Activated CD4-positive, alpha-beta memory T cell treated with anti-CD3 and anti-CD28 coated beads, Interleukin-2, amount 10 ng/mL, durations not matched to agents 7 days and 5 days (primary cell): ENCODE measurements around the gene EHF. TPM values are rescaled to one million over a fixed set of nuclear protein-coding genes. Genes with fewer than 3 reads are reported as not detected.

Experiments used
- CTCF ChIA-PET: fragments of 350-600 bp; sonication (Branson Sonifier 250); formaldehyde crosslinking; loops from one replicate; lab custom pipeline; 2021; ENCODE audit warnings: antibody characterized with exemption, inconsistent platforms; lab: Charles Lee
- POLR2A ChIA-PET: fragments of 350-600 bp; sonication (Branson Sonifier 250); formaldehyde crosslinking; loops from one replicate; lab custom pipeline; 2021; ENCODE audit warnings: antibody characterized with exemption; lab: Charles Lee
- DNase-seq: peaks from one replicate; pipeline ENCODE4 v3.0.0-alpha.2; 2020
- H3K27ac Mint-ChIP-seq: one replicate; pipeline ENCODE4 v1.8.0; 2021; ENCODE audit warnings: mild to moderate bottlenecking, mixed read lengths
- H3K27me3 Mint-ChIP-seq: one replicate; pipeline ENCODE4 v1.8.0; 2021; ENCODE audit warnings: mixed read lengths
- H3K36me3 Mint-ChIP-seq: one replicate; pipeline ENCODE4 v1.8.0; 2021; ENCODE audit warnings: low read depth, mixed read lengths
- H3K4me1 Mint-ChIP-seq: one replicate; pipeline ENCODE4 v1.8.0; 2021; ENCODE audit warnings: mixed read lengths
- H3K4me3 Mint-ChIP-seq: one replicate; pipeline ENCODE4 v1.8.0; 2021; ENCODE audit warnings: mild to moderate bottlenecking, mixed read lengths
- H3K9me3 Mint-ChIP-seq: one replicate; pipeline ENCODE4 v1.8.0; 2021; ENCODE audit warnings: mixed read lengths
- total RNA-seq, 2 experiments: library from RNA; stranded (reverse); gene quantifications; one replicate each; pipeline ENCODE4 v1.2.3, GENCODE V29; 2021

EHF gene
- total RNA-seq, 2 experiments from 2014 or later = not detected

GRCh38 chr11:34605481-34606325 is 15.2 kb upstream of the EHF start:
- H3K4me3 Mint-ChIP-seq = no peak overlapping the region
- H3K4me1 Mint-ChIP-seq = peaks cover 2% of the 10 kb centered on the region
- no peaks in the 10 kb centered on the region for H3K9me3 Mint-ChIP-seq
- DNase-seq = no peak
- POLR2A ChIA-PET = no interaction called here
- H3K27ac Mint-ChIP-seq = no peak overlapping the region
- peaks cover 15% of the 10 kb centered on the region for H3K27me3 Mint-ChIP-seq
- CTCF ChIA-PET = interaction anchor here (1.3 kb wide), 1 partner anchor 18 kb away, joined by 3 read pairs; no protein-coding TSS in a partner anchor
- no peaks in the 10 kb centered on the region for H3K36me3 Mint-ChIP-seq

DNA sequence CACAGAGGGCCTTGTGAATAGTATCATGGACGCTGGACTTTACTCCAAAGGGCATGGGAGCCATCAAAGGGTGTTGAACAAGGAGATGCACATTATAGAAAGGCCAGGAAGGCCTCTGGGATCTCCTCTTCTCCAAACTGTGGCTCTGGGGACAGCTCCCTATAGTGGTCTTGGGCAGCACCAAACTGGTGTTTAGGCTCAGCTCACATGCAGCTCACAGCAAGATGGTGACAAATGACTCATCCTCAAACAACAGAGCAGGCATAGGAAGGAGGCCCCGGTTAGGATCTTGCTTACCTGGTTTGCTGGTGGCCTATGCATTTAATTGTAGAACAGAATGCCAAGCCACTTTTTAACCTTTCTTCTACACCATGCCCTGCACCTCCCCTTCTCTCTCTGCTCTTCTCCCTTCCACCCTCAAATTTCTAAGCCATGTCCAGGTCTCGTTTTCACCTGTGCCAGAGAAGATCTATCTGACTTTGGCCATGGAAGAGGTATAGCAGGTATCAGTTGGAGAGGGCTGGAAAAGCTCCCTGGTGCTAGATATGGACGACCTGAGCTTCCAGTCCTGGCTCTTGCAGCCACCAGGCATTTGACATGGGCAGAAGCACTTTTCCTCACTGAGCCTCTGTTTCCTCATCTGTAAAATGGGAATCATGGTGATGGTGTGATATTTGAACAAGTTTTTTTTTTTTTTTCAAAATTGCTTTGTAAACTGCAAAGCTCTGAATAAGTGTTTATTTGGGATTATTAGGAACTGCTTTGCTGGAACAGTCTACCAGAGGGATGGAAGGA is 14.4 kb upstream of the EHF start:
- H3K36me3 Mint-ChIP-seq = no peaks in the 10 kb centered on the region
- ChIA-PET CTCF (interaction anchor here (1.3 kb wide), 1 partner anchor 19 kb away, joined by 3 read pairs; no protein-coding TSS in a partner anchor), POLR2A (no interaction called here)
- H3K27me3 Mint-ChIP-seq = peaks cover 24% of the 10 kb centered on the region
- no peak for DNase-seq
- no peaks in the 10 kb centered on the region for H3K9me3 Mint-ChIP-seq
- no peak overlapping the region for H3K4me3 Mint-ChIP-seq
- H3K4me1 Mint-ChIP-seq = no peaks in the 10 kb centered on the region
- no peak overlapping the region for H3K27ac Mint-ChIP-seq

DNA sequence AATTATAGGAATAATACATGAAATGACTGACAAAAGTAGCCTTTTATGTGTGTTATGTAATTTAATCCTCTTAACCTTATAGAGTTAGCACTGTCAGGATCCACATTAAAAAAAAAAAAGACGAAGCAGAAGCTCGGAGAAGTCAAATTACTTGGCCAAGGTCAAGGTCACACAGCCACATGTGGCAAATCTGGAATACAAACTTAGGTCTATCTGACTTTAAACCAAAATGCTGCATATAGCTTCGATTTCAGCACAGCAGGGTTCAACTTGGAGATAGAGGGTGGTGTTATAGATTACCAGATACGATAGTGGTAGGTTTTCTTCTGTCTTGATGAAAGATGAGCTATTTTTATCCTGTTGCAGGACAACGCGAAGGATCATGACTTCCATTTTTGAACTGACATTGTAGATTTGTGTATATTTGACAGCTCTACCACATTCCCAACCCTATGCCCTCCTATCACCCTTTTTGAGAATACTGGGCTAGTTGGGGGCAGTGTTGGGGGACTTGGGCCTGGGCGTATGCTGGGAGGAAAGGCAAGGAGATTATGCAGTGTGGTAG is 11.6 kb upstream of the EHF start:
- no peak for DNase-seq
- ChIA-PET POLR2A (no interaction called here), CTCF (no interaction called here)
- Mint-ChIP-seq H3K36me3 (no peaks in the 10 kb centered on the region), H3K4me3 (no peak overlapping the region), H3K27ac (no peak overlapping the region), H3K27me3 (peaks cover 22% of the 10 kb centered on the region), H3K9me3 (no peaks in the 10 kb centered on the region), H3K4me1 (peaks cover 7% of the 10 kb centered on the region)

- H3K4me1 Mint-ChIP-seq = peaks cover 13% of the 10 kb centered on the region
- no peak overlapping the region for H3K27ac Mint-ChIP-seq
- ChIA-PET CTCF (no interaction called here), POLR2A (no interaction called here)
- no peaks in the 10 kb centered on the region for H3K36me3 Mint-ChIP-seq
- no peak for DNase-seq
- peaks cover 25% of the 10 kb centered on the region for H3K27me3 Mint-ChIP-seq
- H3K9me3 Mint-ChIP-seq = no peaks in the 10 kb centered on the region
- no peak overlapping the region for H3K4me3 Mint-ChIP-seq
Observed at GRCh38 chr11:34609850-34610249, 11.0 kb upstream of the EHF start.

- H3K9me3 Mint-ChIP-seq = no peaks in the 10 kb centered on the region
- peaks cover 27% of the 10 kb centered on the region for H3K27me3 Mint-ChIP-seq
- DNase-seq = no peak
- no peaks in the 10 kb centered on the region for H3K36me3 Mint-ChIP-seq
- peaks cover 15% of the 10 kb centered on the region for H3K4me1 Mint-ChIP-seq
- no peak overlapping the region for H3K4me3 Mint-ChIP-seq
- POLR2A ChIA-PET = no interaction called here
- H3K27ac Mint-ChIP-seq = no peak overlapping the region
- CTCF ChIA-PET = interaction anchor here (1.0 kb wide), 1 partner anchor 88 kb away, joined by 3 read pairs; no protein-coding TSS in a partner anchor
Observed at GRCh38 chr11:34610324-34611041, 10.4 kb upstream of the EHF start.

- Mint-ChIP-seq H3K4me3 (no peak overlapping the region), H3K27me3 (peaks cover 35% of the 10 kb centered on the region), H3K27ac (no peak overlapping the region), H3K36me3 (no peaks in the 10 kb centered on the region), H3K9me3 (no peaks in the 10 kb centered on the region), H3K4me1 (peaks cover 15% of the 10 kb centered on the region)
- CTCF ChIA-PET = no interaction called here
- DNase-seq = no peak
- POLR2A ChIA-PET = no interaction called here
Observed at GRCh38 chr11:34613015-34613414, 7.9 kb upstream of the EHF start.

DNA sequence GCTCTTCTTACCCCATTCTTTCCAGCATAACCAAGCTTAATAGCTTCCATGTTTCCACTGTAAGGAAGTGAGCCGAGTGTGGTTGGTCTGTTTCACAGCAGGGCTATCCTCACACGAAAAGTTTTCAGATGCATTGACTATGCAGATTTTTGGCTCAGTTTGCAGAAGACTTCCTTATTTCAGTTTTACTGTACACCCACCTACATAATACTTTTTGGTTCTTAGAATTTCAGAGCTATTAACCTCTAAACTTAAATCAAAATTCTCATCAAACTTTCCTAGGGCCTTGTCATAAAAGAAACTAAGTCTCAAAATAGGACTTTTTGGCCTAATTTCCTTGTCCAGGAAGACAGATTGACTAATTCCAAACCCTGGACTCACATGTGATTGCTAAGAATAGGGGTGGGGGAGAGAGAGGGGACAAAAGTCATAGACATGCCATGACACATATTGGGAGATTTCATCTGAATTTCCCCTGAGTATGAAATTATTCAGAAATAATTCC is 7.3 kb upstream of the EHF start:
- Mint-ChIP-seq H3K4me1 (peaks cover 15% of the 10 kb centered on the region), H3K9me3 (no peaks in the 10 kb centered on the region), H3K36me3 (no peaks in the 10 kb centered on the region), H3K27ac (no peak overlapping the region), H3K4me3 (no peak overlapping the region), H3K27me3 (peaks cover 36% of the 10 kb centered on the region)
- CTCF ChIA-PET = interaction anchor here (1.6 kb wide), 1 partner anchor 11 kb away, joined by 3 read pairs; no protein-coding TSS in a partner anchor
- POLR2A ChIA-PET = no interaction called here
- DNase-seq = no peak

DNA sequence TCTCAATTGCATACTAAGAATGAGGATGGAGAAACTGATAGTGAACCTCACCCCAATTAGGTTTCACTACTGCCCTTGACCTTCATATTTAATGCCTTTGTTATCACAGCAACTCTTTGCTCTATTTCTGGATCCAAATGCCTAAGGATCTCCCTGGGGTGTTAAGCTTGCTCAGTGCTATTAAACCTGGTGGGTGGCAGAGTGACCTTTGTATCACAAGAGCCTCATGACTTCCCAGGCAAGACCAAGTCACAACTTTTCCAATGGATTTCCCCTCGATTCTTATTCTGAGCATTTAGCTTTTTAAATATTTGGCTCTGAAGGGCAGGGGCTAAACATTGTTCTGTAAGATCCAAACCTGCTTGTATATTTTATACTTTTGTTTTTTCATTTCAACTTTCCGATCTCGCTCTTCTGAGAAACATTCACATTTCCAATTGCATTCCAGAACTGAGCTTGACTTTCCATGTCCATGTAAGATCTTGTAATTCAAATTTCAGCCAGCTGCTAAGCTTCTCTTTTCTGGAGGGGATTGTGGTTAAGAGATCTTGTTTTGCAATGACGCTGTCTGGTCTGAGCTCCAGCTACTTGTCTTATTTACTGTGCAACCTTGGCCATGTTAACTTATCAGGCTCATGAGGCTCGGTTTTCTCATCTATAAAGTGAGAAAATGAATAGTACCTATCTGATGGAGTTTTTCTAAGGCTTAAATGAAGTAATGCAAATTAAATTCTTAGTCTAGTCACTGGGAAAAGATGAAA is 6.4 kb upstream of the EHF start:
- Mint-ChIP-seq H3K27ac (no peak overlapping the region), H3K9me3 (no peaks in the 10 kb centered on the region), H3K27me3 (peaks cover 38% of the 10 kb centered on the region), H3K4me1 (peaks cover 15% of the 10 kb centered on the region), H3K4me3 (no peak overlapping the region), H3K36me3 (no peaks in the 10 kb centered on the region)
- CTCF ChIA-PET = interaction anchor here (1.6 kb wide), 1 partner anchor 11 kb away, joined by 3 read pairs; no protein-coding TSS in a partner anchor
- POLR2A ChIA-PET = interaction anchor here (0.9 kb wide), 1 partner anchor 9 kb away, joined by 4 read pairs; no protein-coding TSS in a partner anchor
- DNase-seq = no peak

DNA sequence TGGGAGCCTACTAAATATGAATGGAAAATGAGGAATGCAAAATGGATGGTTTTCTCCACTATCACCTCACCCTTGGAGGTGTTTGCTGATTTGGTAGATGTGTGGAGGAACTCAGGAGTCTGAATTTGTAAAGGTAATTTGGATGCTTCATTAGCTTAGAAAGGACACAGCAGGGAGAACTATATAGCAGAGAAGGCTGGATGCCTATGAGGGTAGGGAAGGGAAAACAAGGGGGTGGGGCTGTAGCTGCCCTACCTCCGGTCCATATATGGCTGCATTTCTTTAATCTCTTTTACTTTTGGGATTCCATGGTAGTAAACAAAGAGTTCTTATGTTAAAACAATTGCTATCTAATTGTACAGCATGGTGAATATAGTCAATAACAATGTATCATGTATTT is 4.8 kb upstream of the EHF start:
- Mint-ChIP-seq H3K4me3 (no peak overlapping the region), H3K36me3 (no peaks in the 10 kb centered on the region), H3K4me1 (peaks cover 15% of the 10 kb centered on the region), H3K27me3 (peaks cover 43% of the 10 kb centered on the region), H3K9me3 (no peaks in the 10 kb centered on the region), H3K27ac (no peak overlapping the region)
- DNase-seq = no peak
- POLR2A ChIA-PET = no interaction called here
- CTCF ChIA-PET = interaction anchor here (1.4 kb wide), 1 partner anchor 30 kb away, joined by 4 read pairs; no protein-coding TSS in a partner anchor

DNA sequence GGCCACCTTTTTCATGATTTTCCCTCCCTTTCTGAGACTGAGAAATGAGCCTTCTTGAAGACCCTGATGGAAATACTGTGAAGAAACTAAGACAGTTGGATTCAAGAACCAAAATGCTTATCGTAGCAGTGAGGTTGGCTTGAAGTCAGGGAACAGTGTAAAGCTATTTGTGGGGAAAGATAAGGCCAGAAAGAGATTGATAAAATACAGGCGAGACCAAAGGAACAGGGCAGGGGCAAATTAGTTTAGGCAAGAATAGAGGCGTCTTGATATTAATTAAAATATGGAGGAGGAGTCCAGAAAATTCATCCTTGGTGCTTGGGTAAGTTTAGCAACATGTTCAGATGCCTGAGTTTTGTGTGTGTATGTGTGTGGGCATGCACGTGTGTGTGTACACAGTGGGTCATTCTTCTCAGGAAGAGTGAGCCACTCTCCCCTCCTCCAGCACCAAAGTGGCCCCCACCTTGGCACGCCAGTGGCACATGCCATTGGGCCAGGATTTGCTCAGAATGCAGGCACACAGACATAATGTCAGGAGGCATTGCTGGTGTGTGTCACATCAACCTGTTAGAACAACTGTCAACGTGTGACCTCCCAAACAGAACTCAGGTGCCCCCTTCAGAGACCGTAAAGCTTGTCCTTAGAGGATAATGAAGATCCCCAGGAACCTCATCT is 3.9 kb upstream of the EHF start:
- peaks cover 43% of the 10 kb centered on the region for H3K27me3 Mint-ChIP-seq
- H3K36me3 Mint-ChIP-seq = no peaks in the 10 kb centered on the region
- ChIA-PET CTCF (interaction anchor here (1.4 kb wide), 1 partner anchor 31 kb away, joined by 4 read pairs; no protein-coding TSS in a partner anchor), POLR2A (no interaction called here)
- DNase-seq = no peak
- H3K9me3 Mint-ChIP-seq = no peaks in the 10 kb centered on the region
- H3K27ac Mint-ChIP-seq = no peak overlapping the region
- H3K4me1 Mint-ChIP-seq = peaks cover 15% of the 10 kb centered on the region
- H3K4me3 Mint-ChIP-seq = no peak overlapping the region

DNA sequence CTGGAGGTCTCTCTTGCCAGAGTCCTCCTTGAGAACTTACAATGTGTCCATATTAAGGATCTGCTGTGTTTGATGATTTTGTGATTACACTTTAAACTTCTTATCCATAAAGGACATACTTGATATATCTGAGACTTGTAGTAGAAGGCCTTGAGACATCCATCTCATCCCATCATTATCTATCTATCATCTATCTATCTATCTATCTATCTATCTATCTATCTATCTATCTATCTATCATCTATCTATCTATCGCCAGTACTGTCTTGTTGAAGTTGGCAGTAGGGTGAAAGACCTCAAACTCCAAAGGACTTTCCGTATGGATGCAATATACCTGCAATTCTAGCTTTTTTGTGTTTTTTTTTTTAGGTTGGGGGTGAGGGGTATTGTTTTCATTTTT is 2.5 kb upstream of the EHF start:
- Mint-ChIP-seq H3K27me3 (peaks cover 49% of the 10 kb centered on the region), H3K36me3 (peaks cover 2% of the 10 kb centered on the region), H3K4me1 (peaks cover 16% of the 10 kb centered on the region), H3K9me3 (no peaks in the 10 kb centered on the region), H3K27ac (no peak overlapping the region), H3K4me3 (no peak overlapping the region)
- no peak for DNase-seq
- POLR2A ChIA-PET = no interaction called here
- CTCF ChIA-PET = no interaction called here
